HG02642 (cell line): Measurements from ENCODE around the gene GDNF.
A peak's percentile ranks its signal among the peaks of the same experiment; 100 is the strongest.

Experiments used
- ATAC-seq: cut with Tn5 transposase; IDR thresholded peaks from one replicate; pipeline ENCODE4 v1.9.1; 2021; ENCODE audit warnings: mild to moderate bottlenecking; ENCODE audit not compliant: unreplicated experiment, poor library complexity

The GDNF gene

DNA sequence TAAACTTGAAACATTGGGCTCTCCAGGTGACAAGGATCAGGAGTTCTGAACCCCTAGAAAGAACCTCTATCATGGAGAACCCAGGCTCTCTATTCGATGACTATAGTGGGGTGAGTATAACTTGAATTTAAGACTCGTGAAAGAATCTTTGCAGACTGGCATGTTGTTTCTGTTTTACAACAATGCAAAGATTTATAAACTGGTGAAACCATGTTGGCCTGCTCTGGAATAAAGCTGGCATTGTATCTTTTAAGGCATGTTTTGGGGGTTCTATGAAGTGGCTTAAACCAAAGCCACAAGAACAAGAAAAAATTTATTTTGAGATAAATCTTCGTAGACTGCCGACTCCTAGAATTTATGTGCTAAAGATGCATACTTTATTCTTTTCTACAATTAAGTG lies 9.8 kb upstream of the GDNF start:
- ATAC-seq, result no peak

DNA sequence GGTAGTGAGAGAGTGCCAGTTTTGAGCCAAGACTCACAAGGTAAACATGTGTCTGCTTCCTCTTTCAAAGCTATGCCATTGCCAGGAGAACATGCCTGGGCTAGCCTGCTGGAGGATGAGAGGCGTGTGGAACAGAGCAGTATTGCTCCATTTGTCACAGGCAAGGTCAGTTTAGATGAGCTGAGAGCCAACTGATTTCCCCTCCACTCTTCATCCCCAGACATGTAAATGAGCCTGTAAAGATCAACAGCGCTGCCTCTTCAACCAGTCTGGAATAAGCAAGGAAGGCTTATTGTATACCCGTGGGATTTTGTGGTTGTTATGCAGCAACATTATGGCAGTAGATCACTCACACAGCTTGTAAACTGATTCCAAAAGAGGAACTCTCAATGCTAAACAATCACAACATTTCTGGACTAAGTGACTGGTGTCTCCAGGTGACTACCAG lies 8.2 kb upstream of the GDNF start:
- ATAC-seq, result peak; percentile 70

DNA sequence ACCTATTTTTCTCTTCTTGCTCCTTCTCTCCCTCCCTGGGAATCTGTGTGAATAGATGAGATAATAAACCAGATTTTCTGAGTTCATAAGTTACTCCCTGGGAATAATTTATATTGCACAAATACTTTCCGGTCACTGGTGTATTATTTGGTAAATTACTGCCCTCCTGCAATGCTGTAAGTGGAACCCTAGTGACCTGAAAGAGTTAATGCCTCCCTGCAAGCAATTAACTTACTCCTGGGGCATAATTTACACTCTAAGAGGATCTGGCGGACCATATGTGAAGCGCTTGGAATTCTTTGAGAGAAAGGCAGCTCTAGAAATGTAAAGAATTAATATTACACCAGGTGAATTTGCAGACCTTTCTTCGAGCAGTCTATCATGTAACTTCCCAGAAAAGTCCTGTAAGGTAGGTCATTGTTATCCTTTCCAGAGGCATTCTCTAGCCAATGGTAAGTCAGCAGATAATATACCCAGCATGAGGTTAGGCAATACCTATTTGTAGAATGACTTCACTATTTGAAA lies 7.0 kb upstream of the GDNF start:
- no peak for ATAC-seq

DNA sequence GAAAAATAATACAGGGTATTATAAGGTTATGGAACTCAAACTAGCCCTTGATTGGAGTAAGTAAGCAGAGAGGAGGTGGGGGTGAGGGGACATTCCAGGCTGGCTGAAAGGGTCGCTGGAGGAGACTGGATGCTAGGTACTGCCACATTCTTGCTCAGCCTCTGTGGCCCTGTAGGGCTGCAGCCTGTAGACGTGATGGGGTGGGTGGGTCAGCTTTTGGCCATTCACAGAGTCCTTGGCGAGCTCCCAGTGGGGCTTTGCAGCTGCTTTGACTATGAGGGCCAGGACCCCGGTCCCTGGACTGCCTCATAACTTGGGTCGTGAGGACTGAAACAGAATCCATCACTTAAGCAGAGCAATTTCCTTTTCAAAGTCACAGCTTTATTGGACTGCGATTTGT lies 4.2 kb upstream of the GDNF start:
- ATAC-seq, result no peak

DNA sequence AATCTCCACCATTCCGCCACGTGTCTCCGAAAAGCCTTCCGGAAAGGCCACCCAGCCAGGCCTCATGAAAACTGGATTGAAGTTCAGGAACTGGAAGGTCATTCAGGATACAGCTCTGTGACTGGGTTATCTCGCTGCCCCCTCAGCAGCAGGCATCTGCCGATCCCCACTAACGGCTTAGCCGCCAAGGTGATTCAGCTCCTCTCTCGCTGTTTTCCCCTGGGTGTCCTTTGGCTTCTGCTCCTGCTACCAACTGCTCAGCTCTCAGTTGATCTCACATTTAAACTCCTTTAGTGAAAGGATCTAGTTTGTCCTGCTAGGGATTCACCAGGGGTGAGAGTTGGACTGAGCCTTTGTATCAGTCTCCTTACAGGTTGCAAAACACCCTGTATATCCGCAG lies 2.2 kb upstream of the GDNF start:
- no peak for ATAC-seq

DNA sequence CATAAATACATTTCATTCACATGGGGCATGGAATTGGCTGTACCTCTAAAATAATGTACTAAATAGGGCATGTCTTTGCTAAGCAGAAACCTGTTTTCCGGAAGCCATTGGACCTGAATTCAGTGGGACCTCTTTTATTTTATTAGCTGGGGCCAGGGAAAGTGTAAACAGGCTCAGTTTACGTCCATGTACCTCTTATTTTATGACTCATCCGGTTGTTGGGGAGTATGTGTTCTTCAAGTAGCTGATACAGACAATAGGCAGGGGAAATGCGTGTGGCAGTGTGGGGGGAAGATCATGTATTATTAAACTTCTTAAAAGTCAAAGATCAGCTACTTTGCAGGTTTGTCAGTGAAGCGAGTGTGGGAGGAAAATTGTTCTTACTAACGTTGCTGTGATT lies 1.4 kb upstream of the GDNF start:
- ATAC-seq, result no peak

DNA sequence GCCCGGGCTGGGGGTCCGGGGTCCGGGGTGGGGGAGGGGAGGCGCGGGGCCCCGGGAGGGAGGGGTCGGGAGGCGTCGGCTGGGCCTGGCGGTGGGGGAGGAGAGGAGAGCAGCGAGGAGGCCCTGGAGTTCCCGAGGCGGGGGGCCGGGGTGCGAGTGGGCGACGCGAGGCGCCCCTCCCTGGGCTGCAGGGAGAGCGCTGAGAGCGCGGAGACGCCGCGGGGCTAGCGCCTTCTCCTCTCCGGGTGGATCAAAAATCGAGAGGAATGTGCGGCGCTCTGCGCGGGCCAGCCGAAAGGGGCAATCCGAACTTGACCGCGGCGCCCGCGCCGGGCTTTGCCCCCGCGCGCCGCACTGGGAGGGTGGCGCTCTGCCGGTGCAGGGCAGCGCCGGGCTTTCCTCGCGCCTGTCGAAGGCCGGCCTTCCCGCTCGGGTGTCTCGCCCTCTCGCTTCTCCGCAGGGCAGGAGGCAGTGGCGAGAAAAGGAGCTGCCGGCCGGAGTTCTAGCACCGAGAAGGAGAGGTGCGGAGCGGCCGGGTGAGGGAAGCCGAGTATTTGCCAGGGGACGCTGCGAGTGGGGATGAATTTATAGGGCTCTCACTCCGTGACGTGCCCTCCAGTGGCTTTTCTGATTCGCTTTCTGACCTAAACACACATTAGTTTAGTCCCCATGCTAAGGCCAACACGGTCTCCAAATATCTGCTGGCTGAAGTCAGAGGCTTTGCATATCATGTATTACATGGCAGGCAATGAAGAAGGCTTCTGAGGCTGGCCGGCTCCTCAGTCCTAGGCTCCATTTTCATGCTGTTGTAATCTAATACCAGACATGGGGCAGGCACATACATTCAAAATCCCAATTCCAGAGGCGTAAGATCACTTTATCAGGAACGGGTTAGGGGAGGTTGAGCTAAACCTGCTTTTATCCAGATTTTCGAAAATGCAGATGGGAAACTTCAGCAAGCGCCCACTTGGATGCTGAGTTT lies 503 bp upstream of the GDNF start:
- ATAC-seq, result no peak

DNA sequence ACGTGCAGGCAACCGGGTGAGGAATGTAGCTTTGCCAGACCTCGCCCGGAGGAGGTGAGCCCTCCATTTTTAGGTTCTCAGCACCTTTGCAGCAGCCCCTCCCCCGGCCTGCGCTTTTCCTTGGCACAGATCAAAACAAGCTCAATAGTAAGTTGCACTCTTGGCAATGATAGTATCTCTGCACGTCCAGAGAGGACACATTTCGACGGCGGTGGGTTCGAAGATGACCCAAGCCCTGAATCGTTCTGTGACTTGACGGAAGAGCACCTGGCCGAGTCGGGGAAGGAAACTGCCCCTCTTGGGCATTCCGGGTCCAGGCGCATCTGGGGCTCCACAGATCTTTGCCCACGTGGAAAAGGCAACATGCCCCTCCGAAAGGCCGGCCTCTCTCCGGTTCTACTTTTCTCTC lies 904 bp downstream of the GDNF start:
- no peak for ATAC-seq

DNA sequence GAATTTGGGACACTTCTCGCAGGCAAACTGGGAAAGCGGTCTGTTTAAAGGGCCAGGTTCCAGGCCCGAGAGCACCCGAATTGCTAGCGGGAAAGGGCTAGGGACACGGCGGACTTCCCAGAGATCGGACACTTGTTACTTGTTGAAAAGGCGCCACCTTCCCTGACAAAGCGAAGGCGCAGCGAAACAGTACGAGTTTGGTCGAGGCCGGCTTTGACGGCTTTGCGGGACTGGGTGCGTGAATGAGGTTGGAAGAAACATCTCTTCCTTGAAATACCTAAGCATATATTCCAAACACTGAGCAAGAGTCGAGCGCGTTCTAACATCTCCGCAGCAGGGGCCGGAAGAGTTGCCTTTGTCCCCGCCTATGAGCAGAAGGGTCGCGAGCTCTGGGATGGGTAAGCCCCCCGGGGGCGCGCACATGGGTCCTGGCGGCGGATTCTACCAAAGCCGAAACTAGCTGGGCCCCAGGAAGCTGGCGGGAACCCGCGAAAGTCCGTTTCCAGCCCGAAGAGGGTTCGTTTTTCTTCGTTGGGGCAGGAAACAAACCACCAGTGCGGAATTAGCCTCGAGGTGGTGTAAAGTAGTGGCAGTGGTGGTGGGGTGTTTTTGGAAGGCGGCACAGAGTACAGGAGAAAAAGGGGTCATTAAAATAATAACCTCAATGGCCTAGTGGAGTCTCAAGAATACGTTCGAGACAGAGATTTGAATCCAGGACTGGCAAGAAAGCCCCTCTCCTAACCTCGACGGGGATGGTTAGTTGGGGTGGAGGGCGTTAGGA lies 1.5 kb downstream of the GDNF start:
- ATAC-seq, result no peak

DNA sequence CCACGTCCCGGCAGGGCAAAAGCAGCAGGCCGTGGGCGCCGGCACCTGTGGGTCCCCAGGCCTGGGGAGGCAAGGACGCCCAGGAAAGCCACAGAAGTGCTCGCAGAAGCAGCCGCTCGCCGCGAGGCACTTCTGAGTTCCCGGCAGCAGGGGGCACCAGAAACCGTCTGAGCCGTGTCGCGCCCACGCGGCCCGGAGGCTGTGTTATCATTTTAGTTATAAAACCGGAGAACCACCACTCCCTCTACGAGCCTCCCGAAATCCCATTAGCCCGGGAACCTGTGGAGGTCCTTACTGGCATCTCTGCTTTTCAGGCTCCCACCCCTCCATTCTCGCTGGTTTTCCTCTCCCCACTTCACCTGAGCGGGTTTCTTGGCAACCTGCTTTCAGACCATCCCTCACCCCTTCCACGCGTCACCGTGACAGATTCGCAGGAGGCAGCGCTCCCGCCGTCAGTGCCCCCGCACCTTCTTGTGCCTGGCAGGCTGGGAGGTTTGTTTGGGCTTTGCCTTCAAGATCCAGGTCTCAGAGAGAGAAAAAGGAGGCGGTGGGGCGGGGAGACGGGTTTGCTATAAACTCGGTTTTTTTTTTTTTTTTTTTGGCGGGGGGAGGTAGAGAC lies 2.3 kb downstream of the GDNF start:
- peak; percentile 72 for ATAC-seq

DNA sequence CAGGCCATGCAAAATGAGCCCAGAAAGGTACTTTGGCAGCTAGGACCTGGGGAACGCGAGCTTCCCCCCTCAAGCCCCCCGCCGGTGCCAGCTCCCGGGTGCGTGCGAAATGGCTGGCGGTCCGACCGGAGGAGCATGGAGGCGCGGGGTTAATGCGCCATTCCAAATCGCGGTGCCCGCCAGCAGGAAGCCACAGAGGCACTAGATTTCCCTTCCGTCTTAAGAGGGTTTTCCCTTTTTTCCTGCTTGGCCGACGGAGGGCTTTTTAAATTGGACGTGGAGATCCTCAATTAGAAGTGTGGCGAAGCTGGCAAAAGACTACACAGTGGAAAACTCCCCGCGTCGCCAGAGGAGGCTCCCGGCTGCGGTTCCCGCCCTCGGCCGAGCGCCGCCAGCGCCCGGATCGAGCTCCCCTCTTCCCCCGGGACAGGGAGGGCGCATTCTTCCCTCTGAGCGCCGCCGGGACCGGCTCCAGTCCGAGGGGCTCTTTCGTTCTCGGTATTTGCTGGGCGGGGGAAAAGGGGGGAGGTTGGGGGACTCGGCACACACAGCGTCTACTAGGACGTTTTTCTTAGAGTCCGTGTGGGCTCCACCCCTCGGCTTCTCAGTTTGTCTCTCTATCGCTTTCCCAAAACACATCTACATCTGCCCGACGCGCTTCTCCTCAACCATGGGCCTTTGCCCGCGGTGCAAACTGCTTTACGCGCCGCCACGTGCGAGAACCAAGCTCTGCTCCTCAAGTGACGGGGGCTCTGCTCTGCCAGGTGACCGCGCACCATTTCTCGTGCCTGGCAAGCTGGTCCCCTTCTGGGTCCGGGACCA lies 3.0 kb downstream of the GDNF start:
- no peak for ATAC-seq

DNA sequence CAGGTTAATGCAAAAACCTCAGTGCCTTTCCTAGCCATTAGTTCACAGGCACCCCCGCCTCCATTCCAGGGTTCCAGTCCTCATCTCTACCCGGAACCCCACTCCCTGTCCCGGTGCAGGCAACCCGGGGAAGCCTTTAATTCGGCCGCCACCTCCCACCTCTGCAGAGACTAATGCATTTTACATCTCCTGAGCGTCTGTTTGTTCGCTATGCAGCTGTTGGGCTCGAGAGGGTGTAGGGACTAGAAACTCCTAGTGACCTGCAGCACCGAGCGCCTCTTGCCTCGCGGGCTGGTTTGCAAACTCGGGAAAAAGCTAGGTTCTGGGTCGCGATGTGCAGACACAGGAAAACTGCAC lies 3.6 kb downstream of the GDNF start:
- ATAC-seq, result no peak

DNA sequence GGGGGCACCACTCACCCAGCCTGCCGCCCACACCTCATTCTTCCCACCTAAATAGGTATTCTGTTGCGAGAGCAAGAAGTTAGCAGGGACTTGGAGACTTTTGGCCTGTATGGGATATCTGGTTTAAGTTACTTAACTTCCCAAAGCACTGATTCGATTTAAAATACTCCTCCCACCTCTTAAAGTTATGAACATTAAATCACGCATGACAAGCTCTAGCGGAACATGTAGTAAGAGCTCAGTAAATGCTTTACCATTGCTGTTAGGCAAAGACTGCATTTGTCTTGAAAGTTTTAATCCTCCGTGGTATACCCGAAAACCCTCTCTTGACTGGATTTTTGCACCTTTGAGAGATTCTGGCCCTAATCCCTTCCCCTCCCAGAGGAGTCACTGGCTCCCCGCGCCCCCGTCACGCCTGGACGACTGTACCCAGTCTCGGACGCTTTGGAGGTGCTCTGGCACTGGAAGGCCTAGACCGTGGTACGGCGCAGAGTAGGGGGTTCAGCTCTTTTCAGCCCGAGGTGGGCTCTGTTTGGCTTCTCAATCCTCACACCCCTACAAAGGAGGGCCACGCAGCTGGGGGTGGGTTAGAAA lies 4.4 kb downstream of the GDNF start:
- ATAC-seq, result no peak

DNA sequence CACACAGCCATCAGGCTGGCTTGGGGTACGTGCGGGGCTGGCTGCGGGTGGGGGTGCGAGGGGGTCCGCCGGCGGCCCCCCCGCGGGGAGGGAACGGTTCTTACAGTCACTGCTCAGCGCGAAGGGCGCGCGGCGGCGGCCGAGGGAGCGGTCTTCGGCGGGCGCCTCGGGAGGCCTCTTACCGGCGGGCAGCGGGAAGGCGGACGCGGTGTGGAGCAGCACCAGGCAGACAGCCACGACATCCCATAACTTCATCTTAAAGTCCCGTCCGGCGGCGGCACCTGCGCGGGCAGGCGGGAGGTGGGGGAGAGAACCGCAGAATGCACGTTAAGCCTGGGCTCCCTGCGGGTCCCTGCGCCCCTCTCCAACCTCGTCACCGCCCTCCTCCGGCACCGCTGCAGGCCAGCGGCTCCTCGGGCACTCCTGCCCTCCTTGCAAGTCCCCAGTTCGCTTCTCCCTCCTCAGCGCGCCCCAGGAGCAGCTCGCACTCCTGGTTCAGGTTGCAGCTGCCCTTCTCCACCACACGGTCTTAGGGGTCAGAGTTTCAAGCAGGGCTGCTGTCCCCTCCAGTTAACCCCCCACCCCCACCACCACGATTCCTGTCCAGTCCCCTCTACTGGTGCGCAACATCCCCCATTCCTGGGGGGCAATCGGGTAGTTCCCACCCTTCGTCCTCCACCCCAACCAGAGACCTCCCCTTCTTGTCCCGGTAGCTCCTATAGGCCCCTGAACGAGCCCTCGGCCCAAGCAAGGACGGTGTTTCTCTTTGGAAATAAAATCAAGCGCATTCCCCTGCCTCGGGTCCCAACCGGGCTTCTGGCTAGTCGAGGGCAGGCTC lies 5.1 kb downstream of the GDNF start:
- ATAC-seq, result no peak

DNA sequence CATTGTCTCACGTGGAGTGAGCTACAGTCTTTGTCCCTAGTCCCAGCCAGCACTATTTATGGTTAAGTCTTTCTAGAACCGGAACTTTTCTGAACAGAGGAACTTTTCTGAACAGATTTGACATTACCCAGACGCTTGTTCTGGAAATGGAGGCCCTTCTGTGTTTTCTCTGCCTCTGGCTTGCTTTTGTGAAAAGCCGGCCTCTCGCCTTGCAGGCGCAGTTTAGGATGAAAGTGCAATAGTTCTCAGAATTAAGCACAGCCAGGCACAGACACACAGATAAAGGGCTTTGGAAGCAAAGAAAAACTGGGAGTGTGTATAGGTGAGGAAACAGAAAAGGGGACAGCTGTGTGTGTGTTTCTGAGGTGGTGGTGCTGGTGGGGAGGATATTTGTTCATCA lies 5.9 kb downstream of the GDNF start:
- no peak for ATAC-seq

DNA sequence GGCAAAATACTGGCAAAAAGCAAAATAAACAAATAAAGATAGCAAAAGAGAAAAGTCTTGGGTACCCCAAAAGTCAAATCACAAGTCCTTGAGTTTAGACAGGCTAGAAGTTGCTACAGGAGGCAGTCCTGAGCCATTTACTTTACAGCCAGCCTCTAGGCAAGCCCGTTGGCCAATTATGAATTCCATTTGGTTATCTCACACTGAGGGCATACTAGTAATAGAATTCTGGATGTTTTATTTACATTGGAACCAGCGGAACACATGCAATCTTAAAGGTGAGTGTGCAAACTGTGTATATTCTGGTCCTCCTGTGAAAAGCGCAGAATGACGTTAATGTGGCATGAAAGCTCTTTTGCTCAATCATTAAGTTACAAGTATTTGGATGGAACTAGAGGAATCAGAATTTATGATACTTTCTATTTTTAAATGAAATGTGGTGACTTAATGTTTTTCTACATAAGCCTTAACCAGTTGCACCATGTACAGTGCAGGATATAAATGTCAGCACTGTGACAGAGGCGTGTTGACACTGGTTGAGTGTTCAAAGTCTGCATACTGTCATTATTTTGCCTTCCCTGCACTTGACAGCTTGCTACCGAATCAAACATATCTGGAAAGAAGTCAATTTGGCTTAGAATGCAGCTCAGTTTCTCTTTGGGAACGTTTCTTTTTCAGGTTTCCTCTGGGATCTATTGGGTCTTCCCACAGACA lies 7.9 kb downstream of the GDNF start:
- no peak for ATAC-seq

DNA sequence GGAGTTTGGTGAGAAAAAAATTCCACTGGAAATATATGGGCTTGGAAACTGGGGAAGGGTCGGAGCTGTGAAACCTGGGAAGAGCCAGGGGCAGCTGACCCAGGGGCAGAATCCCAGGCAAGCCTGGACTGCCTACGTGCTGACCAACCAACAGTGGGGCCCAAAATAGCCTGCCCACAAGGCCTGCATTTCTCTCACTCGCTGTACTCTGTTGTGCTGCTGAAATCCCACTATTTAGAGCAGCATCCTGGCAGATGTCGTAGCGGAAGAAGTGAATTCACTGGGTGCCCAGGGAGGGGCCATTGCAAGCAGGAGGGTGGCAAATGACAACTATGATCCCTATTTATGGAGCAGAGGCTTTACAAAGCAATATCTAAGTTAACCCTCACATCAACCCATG lies 9.5 kb downstream of the GDNF start:
- no peak for ATAC-seq

DNA sequence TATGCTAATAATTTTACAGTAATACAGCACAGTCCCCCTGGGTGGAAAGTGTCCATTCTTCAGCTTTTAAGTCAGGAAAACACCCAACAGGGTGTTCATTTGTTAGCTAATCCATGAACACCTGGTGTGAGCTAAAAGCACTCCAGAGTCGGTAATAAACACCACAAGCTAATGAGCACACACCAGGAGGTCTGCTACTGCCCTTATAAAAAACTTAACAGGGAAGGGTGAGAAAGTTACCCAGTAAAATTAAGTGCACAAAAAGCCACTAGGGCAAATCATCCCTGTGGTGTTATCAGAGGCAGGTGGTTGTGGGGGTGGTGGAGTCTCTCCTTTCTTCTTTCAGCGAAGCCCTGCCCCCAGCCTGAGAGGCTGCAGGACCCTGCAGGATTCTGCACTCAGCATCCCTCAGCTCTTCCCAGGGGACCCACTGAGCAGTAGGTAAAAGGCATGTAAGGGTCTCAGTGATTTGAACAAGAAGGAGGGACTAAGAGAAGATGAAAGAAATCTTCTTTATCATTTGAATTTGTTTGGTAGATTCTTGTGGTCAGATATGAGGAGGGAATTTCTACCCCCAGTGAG lies 14.4 kb downstream of the GDNF start:
- no peak for ATAC-seq
